HG02678 (cell line): ENCODE measurements around the gene MIPEP.
"Not testable (repeated sequence)": the region's sequence is repeated elsewhere in the genome, so short reads cannot be mapped to it uniquely, and the experiment has no call there.

Experiments used
- ATAC-seq: cut with Tn5 transposase; IDR thresholded peaks from one replicate; pipeline ENCODE4 v1.9.1; 2021; ENCODE audit warnings: mild to moderate bottlenecking, moderate library complexity; ENCODE audit not compliant: unreplicated experiment

The MIPEP gene

DNA sequence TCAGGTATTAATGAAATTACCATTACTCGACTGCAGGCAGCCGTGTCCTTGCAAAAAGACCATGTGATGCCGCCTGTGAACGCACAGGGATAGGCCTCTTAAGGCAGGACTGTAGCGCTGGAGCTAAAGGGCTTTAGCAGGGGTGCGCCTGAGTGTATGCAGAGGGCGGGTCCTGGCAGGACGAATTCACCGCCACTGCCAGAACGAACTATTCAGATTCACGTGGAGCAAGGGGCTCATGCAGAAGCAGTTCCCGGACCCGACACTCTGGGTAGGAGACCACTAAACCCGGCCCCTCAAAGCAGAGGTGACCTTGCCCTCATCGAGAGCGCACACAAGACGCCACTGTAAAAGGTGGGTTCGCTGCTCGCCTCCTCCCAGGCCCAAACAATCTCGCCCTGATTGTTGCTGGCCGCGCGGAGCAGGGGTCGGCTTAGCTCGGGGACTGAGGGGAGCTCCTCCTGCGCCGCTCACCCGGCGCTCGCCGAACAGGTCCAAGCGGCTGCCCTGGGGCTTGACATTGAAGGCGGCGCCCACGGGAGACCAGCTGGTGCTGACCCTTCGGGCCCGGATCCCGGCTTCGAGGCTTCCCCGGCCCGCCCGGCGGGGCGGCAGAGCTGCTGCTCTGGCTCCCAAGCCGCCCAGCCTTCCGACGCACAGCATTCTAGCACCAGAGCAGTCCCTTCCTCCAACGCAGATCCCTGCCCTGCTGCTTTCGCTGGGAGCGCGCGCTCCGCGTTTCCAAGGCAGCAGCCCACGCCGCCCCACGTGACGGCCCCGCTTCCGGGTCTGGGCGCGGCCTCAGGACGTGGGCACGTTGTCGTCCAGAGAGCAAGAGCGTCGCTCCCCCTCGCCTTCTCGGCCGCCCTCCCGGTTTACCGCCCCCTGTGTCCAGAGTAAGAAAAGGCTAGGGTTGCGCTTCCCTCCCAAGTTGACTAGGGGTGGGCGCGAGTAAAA, at the start of gene MIPEP:
TSS of gene MIPEP (minus strand) at position 743 of the 957 bp plus-strand sequence. CDS start at position 663, 80 bp downstream.
- peak; percentile 96 for ATAC-seq

DNA sequence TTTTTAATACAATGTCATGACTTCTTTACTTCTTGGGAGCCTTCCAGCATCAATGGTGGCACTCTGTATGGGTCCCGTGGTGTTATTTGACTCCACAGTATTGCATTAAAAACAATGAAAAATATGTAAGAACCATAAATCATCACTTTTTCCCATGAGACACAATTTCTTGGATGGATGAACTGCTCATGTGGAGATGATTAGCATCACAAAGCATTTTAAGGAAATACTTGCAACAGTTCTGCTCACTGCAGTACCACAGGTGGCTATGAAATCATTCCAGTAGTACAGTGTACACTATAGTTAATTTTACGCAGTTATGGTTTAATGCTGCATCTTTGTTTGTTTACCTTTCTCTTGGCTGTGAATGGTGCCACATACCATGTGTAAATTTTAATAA, 45.3 kb upstream of the MIPEP start:
- ATAC-seq = no peak

DNA sequence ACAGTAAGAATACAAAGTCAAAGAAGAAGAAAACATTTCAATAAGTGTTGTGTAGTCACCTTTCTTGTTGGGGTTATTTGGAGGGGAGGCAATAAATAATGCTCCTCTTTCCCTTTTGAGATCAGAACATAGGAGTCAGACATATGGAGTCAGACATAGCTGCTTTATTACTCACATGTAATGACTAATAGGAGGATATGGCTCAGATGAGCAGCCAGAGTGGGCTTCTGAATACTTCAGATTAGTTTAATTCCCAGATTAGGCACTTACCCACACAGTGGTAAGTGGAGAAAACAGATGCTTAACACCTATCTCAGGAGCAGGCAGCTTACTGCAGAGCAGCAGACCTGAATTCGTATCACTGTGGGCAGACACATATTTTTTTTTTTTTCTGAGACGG, 39.8 kb upstream of the MIPEP start:
- no peak for ATAC-seq

DNA sequence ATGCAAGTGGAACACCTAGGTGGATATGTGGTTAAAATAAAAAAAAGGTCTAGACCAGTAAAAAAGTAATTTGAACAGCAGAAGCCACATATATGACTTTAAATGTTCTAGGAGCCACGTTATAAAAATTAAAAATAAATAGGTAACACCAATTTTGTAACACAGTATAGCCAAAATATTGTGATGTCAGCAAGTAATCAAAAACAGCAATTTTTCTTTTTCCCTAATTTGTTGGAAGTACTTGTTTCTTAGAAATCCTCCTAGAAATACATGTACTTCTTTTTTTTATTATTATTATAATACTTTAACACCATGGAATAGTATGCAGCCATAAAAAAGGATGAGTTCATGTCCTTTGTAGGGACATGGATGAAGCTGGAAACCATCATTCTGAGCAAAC, 33.8 kb upstream of the MIPEP start:
- ATAC-seq = no peak

GRCh38 chr13:23922005-23922932, 33.1 kb upstream of the MIPEP start:
- ATAC-seq = no peak

GRCh38 chr13:23921451-23921888, 32.3 kb upstream of the MIPEP start:
- no peak for ATAC-seq

DNA sequence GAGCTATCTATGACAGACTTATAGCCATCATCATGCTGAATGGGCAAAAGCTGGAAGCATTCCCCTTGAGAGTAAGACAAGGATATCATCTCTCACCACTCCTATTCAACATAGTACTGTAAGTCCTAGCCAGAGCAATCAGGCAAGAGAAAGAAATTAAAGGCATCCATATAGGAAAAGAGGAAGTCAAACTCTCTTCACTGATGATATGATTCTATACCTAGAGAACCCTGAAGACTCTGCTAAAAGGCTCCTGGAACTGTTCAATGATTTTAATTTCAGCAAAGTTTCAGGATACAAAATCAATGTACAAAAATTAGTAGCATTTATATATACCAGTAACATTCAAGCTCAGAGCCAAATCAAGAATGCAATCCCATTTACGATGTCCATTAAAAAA, 29.8 kb upstream of the MIPEP start:
- no peak for ATAC-seq

DNA sequence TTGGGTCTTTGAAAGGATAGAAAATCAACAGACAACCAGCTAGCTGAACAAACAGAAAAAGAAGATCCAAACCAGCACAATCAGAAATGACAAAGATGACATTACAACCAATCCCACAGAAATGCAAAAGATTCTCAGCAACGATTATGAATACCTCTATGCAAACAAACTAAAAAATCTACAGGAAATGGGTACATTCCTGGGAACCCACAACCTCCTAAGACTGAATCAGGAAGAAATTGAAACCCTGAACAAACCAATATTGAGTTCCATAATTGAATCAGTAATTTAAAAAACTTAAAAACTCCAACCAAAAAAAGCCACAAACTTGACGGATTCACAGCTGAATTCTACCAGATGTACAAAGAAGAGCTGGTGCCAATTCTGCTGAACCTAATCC, 29.0 kb upstream of the MIPEP start:
- ATAC-seq = no peak

DNA sequence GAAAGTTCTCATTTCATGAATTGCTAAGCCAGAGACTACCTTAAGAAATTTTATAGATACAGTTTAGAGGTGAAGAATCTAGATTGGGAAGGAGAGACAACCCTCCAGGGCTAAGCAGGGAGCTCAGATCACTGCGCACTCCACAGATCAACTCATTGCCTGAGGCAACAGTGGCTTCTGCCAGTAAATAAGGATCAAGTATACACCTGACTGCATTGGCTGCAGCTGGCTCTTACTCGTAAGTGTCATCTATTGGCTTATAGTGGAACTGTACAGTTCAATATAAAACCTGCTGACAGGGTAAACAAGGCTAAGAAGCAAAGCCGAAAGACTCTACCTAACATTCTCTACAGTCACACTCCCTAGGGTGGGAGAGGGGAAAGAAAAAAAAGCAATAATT, 26.1 kb upstream of the MIPEP start:
- ATAC-seq = no peak

DNA sequence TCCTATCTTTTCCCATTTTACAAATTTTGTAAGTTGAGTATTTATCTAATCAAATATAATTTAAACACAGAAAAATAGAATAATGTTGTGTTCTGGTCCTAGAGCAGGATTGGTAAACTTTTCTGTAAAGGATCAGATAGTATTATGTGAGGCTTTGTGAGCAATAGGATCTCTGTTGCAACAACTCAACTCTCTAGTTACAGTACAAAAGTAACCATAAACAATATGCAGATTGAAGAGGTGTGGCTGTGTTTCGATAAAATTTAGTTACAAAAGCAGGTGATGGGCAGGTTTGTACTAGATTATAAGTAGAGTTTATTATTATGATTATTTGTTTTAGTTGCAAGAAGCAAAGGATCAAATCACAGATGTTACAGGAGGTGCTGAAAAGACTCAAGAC, 23.3 kb upstream of the MIPEP start:
- ATAC-seq = no peak

DNA sequence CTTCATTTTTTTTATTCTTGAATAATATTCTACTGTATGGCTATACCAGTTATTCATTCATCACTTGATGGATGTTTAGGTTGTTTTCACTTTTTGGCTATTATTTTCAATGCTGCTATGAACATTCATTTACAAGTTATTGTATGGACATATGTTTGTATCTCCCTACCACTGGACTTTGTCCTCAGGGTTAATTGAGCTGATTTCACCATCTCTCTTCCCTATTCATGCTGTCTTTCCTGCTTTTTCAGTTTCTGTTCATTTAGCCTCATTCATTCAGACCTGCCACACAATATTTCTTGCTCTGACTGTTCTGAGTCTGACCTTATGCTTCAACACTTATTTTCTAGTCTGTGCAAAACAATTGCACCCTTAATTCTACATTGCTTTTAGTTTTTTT, 20.4 kb upstream of the MIPEP start:
- no peak for ATAC-seq

GRCh38 chr13:23905766-23906165, 16.6 kb upstream of the MIPEP start:
- ATAC-seq = no peak

DNA sequence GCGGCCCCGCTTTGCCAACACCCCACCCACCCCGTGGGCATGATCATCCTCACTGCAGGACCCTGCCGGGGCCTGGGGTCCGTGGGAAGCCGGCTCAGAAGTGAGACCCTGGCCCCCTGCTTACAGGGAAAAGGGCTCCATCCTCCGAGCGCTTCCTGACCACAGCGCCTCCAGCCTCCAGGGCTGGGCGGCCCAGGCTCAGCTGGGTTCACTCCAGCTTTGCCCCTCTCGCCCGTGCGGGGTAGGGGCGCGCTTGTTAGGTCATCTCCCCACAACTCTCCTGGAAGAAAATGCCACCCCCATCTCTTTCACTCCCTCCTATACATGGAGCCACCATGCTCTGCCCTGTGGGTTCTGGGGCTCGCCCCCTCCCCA, 14.7 kb upstream of the MIPEP start:
- no peak for ATAC-seq

GRCh38 chr13:23902975-23903905, 14.0 kb upstream of the MIPEP start:
- no peak for ATAC-seq

GRCh38 chr13:23901365-23901764, 12.2 kb upstream of the MIPEP start:
- ATAC-seq = no peak

- no peak for ATAC-seq
Measured at GRCh38 chr13:23899555-23899954, 10.4 kb upstream of the MIPEP start.

DNA sequence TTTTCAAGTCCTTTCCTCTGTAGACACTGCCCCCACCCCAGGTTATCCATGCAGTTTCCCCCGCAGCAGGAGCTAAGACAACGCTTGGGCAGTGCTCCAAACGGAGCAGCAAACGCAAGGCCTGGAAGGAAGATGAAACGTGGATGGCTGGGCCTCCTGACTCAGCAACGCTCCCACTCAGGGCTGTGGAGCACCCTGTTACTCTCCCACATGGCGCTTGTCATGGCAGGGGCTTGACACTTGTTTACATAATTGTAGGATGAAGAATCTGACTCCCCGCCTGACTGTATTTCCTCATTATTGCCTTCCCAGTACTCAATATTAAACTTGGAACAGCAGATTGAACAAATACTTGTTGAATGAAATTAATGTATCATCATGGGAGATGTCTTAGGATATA, 8.9 kb upstream of the MIPEP start:
- ATAC-seq = no peak

DNA sequence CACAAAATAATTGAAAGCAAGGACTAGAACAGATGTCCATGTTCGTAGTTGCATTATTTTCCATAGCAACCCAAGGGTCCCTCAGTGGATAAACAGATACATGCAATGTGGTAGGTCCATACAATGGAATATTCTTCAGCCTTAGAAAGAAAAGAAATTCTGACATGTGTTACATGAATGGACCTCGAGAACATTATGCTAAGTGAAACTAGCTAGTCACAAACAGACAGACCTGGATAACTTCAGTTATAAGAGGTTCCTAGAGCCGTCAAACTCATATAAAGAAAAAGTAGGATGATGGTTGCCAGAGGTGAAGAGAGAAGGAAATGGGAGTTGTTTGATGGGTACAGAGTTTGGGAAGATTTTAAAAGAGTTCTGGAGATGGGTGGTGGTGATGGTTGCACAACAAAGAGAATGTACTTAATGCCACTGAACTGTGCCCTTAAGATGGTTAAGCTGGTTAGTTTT, 8.3 kb upstream of the MIPEP start, which contains the start of gene C1QTNF9B:
TSS of gene C1QTNF9B (minus strand) at position 51 of the 468 bp plus-strand sequence.
- ATAC-seq = not testable (repeated sequence)

- not testable (repeated sequence) for ATAC-seq
Measured at GRCh38 chr13:23894746-23895145, 5.5 kb upstream of the MIPEP start.

- ATAC-seq = not testable (repeated sequence)
Measured at GRCh38 chr13:23893791-23894190, 4.6 kb upstream of the MIPEP start.
